ENCODE results near the gene IL19.

GRCh38 chr1:206736878-206737728 is 33.5 kb upstream of the IL19 start:
- TF ChIP-seq ESRRA (CRISPR knock-in tag; IDR thresholded peaks at IDR 0.05; ENCODE audit: borderline replicate concordance) (no peak), JUN (CRISPR knock-in tag; IDR thresholded peaks at IDR 0.05) (no peak), CTCF (IDR thresholded peaks at IDR 0.05) (no peak), FOXP4 (CRISPR knock-in tag; IDR thresholded peaks at IDR 0.05) (no peak), MLX (CRISPR knock-in tag; IDR thresholded peaks at IDR 0.05) (no peak), STAT6 (CRISPR knock-in tag; conservative IDR thresholded peaks at IDR 0.05; ENCODE audit: low read depth) (no peak)

All from WTC11 (cell line).